Measurements from ENCODE around the gene C1QL2.

The C1QL2 gene

GRCh38 chr2:119158563-119159347 is at the start of gene C1QL2:
TSS of gene C1QL2 (minus strand) at chr2:119158751. CDS start at chr2:119158269, 482 bp downstream.
- H3K4me1 ChIP-seq (ENCODE audit: control insufficient read depth, insufficient read depth, low read length, unreplicated experiment), result no peaks in the 10 kb centered on the region
- H3K4me3 ChIP-seq (ENCODE audit: low read depth, low read length), result no peak within 1 kb of the TSS
- H3K36me3 ChIP-seq (ENCODE audit: insufficient read depth, low read length), result no peaks in the 10 kb centered on the region
- no peak within 1 kb of the TSS for H3K27ac ChIP-seq (ENCODE audit: low read depth, low read length)
- H3K27me3 ChIP-seq (ENCODE audit: insufficient read depth, low read length), result peaks cover 95% of the 10 kb centered on the region
- H2AFZ ChIP-seq (ENCODE audit: low read length, unreplicated experiment), result no peak within 1 kb of the TSS
- H3K79me2 ChIP-seq (ENCODE audit: control insufficient read depth, insufficient read depth, low read length, unreplicated experiment), result no peaks in the 10 kb centered on the region

- Histone ChIP-seq H3K4me1 (ENCODE audit: control insufficient read depth, insufficient read depth, low read length, unreplicated experiment) (no peaks in the 10 kb centered on the region), H3K27ac (ENCODE audit: low read depth, low read length) (no peak overlapping the region), H3K36me3 (ENCODE audit: insufficient read depth, low read length) (no peaks in the 10 kb centered on the region), H3K4me3 (ENCODE audit: low read depth, low read length) (no peak overlapping the region), H3K79me2 (ENCODE audit: control insufficient read depth, insufficient read depth, low read length, unreplicated experiment) (no peaks in the 10 kb centered on the region), H2AFZ (ENCODE audit: low read length, unreplicated experiment) (no peak overlapping the region), H3K27me3 (ENCODE audit: insufficient read depth, low read length) (peaks cover 17% of the 10 kb centered on the region)
Measured at GRCh38 chr2:119207447-119207846, 48.9 kb upstream of the C1QL2 start.

DNA sequence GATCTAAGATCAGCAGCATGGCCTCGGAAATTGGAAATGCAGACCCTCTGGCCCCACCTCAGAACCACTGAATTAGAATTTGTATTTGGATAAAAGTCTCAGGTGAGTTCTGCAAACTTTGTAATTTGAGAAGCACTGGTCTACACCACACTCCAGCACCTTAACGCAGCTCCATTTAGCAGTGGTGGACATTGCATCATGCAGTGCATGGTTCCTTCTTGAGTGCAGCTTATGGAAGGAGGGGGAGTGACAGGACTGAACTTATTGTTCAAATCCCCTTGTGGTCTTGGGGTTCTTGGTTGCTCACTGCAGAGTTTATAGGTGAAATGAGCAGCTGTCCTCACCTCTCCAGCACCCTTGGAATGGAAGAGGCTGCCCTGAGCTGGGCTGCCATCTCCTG is 47.6 kb upstream of the C1QL2 start:
- H3K27ac ChIP-seq (ENCODE audit: low read depth, low read length), result no peak overlapping the region
- no peak overlapping the region for H3K4me3 ChIP-seq (ENCODE audit: low read depth, low read length)
- peaks cover 17% of the 10 kb centered on the region for H3K27me3 ChIP-seq (ENCODE audit: insufficient read depth, low read length)
- H3K4me1 ChIP-seq (ENCODE audit: control insufficient read depth, insufficient read depth, low read length, unreplicated experiment), result no peaks in the 10 kb centered on the region
- H2AFZ ChIP-seq (ENCODE audit: low read length, unreplicated experiment), result no peak overlapping the region
- no peaks in the 10 kb centered on the region for H3K79me2 ChIP-seq (ENCODE audit: control insufficient read depth, insufficient read depth, low read length, unreplicated experiment)
- no peaks in the 10 kb centered on the region for H3K36me3 ChIP-seq (ENCODE audit: insufficient read depth, low read length)

DNA sequence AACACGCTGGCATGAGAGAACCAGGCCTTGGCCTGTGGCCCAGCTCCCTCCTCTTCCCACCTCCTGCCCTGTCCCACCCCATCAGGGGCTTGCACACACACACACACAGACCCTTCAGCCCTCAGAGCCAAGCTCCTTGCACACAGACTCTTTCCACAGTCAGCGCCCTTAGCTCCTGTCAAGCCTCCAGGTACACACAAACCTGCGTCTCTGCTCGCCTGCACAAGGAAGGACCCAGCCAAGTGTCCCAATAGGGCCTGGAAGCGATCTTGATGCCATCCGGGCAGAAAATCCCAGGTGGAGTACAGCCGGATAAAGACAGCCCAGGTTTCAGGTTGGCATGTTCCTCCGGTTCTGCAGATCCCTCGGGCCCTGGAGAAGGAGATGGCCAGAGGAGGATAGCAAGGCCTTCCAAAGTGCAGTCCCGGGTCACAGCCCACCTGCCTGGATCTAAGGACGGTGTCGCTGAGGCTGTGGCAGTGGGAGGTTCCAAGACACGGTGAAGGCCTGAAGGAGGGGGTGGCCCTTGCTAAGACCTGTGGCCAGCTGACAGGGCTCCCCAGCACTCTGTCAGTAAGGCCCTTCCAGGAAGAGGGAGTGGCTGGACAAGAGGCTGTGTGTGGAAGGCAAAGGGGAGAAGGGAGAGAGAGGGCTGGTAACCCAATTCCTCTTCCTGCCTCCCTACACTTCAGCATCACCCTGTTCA is 46.6 kb upstream of the C1QL2 start:
- peaks cover 11% of the 10 kb centered on the region for H3K27me3 ChIP-seq (ENCODE audit: insufficient read depth, low read length)
- no peaks in the 10 kb centered on the region for H3K79me2 ChIP-seq (ENCODE audit: control insufficient read depth, insufficient read depth, low read length, unreplicated experiment)
- H2AFZ ChIP-seq (ENCODE audit: low read length, unreplicated experiment), result no peak overlapping the region
- H3K27ac ChIP-seq (ENCODE audit: low read depth, low read length), result no peak overlapping the region
- no peaks in the 10 kb centered on the region for H3K36me3 ChIP-seq (ENCODE audit: insufficient read depth, low read length)
- H3K4me1 ChIP-seq (ENCODE audit: control insufficient read depth, insufficient read depth, low read length, unreplicated experiment), result no peaks in the 10 kb centered on the region
- H3K4me3 ChIP-seq (ENCODE audit: low read depth, low read length), result no peak overlapping the region

DNA sequence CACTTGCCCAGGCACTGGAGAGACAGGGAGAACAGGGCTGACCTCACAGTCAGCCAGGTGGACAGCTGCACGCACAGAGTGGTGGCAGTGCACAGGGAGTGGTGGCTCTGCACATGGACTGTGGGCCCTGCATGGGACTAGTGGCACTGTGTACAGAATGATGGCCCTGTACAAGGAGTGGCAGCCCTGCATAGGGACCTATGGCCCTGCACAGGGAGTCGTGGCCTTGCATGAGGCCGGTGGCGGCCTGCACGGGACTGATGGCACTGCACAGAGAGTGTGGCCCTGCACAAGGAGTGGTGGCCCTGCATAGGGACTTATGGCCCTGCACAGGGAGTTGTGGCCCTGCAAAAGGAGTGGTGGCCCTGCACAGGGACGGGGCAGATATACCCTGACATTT is 46.0 kb upstream of the C1QL2 start:
- Histone ChIP-seq H2AFZ (ENCODE audit: low read length, unreplicated experiment) (no peak overlapping the region), H3K27ac (ENCODE audit: low read depth, low read length) (no peak overlapping the region), H3K79me2 (ENCODE audit: control insufficient read depth, insufficient read depth, low read length, unreplicated experiment) (no peaks in the 10 kb centered on the region), H3K36me3 (ENCODE audit: insufficient read depth, low read length) (no peaks in the 10 kb centered on the region), H3K4me1 (ENCODE audit: control insufficient read depth, insufficient read depth, low read length, unreplicated experiment) (no peaks in the 10 kb centered on the region), H3K4me3 (ENCODE audit: low read depth, low read length) (no peak overlapping the region), H3K27me3 (ENCODE audit: insufficient read depth, low read length) (peaks cover 6% of the 10 kb centered on the region)

- Histone ChIP-seq H3K27me3 (ENCODE audit: insufficient read depth, low read length) (peaks cover 4% of the 10 kb centered on the region; the same call in 1 of the 2 replicates), H3K36me3 (ENCODE audit: insufficient read depth, low read length) (no peaks in the 10 kb centered on the region), H3K4me3 (ENCODE audit: low read depth, low read length) (no peak overlapping the region), H3K27ac (ENCODE audit: low read depth, low read length) (no peak overlapping the region), H3K4me1 (ENCODE audit: control insufficient read depth, insufficient read depth, low read length, unreplicated experiment) (no peaks in the 10 kb centered on the region), H2AFZ (ENCODE audit: low read length, unreplicated experiment) (no peak overlapping the region), H3K79me2 (ENCODE audit: control insufficient read depth, insufficient read depth, low read length, unreplicated experiment) (no peaks in the 10 kb centered on the region)
Measured at GRCh38 chr2:119202610-119203310, 44.2 kb upstream of the C1QL2 start.

- Histone ChIP-seq H3K79me2 (ENCODE audit: control insufficient read depth, insufficient read depth, low read length, unreplicated experiment) (no peaks in the 10 kb centered on the region), H3K4me1 (ENCODE audit: control insufficient read depth, insufficient read depth, low read length, unreplicated experiment) (peaks cover 2% of the 10 kb centered on the region), H3K36me3 (ENCODE audit: insufficient read depth, low read length) (no peaks in the 10 kb centered on the region), H2AFZ (ENCODE audit: low read length, unreplicated experiment) (no peak overlapping the region), H3K4me3 (ENCODE audit: low read depth, low read length) (no peak overlapping the region), H3K27me3 (ENCODE audit: insufficient read depth, low read length) (peaks cover 4% of the 10 kb centered on the region; the same call in 1 of the 2 replicates), H3K27ac (ENCODE audit: low read depth, low read length) (no peak overlapping the region)
Measured at GRCh38 chr2:119201815-119202214, 43.3 kb upstream of the C1QL2 start.

- no peaks in the 10 kb centered on the region for H3K36me3 ChIP-seq (ENCODE audit: insufficient read depth, low read length)
- H3K4me3 ChIP-seq (ENCODE audit: low read depth, low read length), result no peak overlapping the region
- no peak overlapping the region for H3K27ac ChIP-seq (ENCODE audit: low read depth, low read length)
- no peak overlapping the region for H2AFZ ChIP-seq (ENCODE audit: low read length, unreplicated experiment)
- no peaks in the 10 kb centered on the region for H3K79me2 ChIP-seq (ENCODE audit: control insufficient read depth, insufficient read depth, low read length, unreplicated experiment)
- H3K4me1 ChIP-seq (ENCODE audit: control insufficient read depth, insufficient read depth, low read length, unreplicated experiment), result peaks cover 13% of the 10 kb centered on the region
- peaks cover 4% of the 10 kb centered on the region for H3K27me3 ChIP-seq (ENCODE audit: insufficient read depth, low read length)
Measured at GRCh38 chr2:119198240-119198840, 39.8 kb upstream of the C1QL2 start.

DNA sequence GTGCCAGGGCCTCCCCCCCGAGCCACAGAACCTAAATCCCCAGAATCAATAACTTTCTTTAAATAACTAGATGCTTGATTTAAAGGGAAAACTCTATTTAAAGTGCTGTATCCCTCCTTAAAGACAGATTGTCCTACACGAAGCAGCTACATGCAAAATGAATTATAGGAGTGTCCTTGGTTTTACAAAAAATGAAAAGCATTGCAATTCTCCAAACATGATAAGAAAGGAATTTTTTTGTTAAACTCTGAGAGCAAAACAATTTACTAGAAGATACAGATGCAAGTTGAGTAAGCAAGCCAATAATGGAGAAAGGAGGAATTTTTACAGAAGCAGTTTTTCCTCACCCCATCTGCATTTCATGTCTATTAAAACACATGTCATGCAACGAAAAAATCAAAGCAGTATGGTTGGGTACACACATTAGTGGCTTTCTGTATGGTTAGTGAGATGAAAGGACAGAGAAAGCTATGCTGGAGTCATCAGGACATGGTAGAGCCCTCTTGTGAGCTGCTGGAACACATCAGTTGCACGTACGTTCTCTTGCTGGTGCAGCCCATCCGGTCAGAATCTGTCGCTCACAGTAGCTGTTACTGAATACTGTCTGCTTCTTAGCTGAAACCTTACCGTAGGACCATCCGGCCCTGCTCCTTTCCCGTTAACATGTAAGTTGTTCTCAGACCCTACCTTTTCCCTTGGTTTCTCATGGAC is 39.1 kb upstream of the C1QL2 start:
- H3K79me2 ChIP-seq (ENCODE audit: control insufficient read depth, insufficient read depth, low read length, unreplicated experiment), result no peaks in the 10 kb centered on the region
- no peak overlapping the region for H3K4me3 ChIP-seq (ENCODE audit: low read depth, low read length)
- H3K36me3 ChIP-seq (ENCODE audit: insufficient read depth, low read length), result no peaks in the 10 kb centered on the region
- no peak overlapping the region for H3K27ac ChIP-seq (ENCODE audit: low read depth, low read length)
- peaks cover 4% of the 10 kb centered on the region for H3K27me3 ChIP-seq (ENCODE audit: insufficient read depth, low read length)
- H3K4me1 ChIP-seq (ENCODE audit: control insufficient read depth, insufficient read depth, low read length, unreplicated experiment), result peaks cover 13% of the 10 kb centered on the region
- no peak overlapping the region for H2AFZ ChIP-seq (ENCODE audit: low read length, unreplicated experiment)

DNA sequence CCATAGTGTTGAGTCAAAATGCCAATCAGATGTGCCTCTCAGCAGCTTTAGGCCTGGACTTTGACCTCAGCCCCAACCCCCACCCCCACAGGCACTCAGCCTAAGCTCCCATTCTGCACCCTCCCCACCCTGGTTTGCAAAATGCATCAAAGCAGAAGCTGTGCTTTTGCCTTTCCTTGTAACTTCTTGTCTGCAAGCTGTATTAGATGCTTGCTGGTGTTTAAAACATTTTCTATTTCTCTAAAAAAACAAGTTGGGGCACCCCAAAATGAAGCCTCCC is 38.5 kb upstream of the C1QL2 start:
- Histone ChIP-seq H2AFZ (ENCODE audit: low read length, unreplicated experiment) (no peak overlapping the region), H3K27me3 (ENCODE audit: insufficient read depth, low read length) (peaks cover 4% of the 10 kb centered on the region), H3K79me2 (ENCODE audit: control insufficient read depth, insufficient read depth, low read length, unreplicated experiment) (no peaks in the 10 kb centered on the region), H3K36me3 (ENCODE audit: insufficient read depth, low read length) (no peaks in the 10 kb centered on the region), H3K4me3 (ENCODE audit: low read depth, low read length) (no peak overlapping the region), H3K27ac (ENCODE audit: low read depth, low read length) (no peak overlapping the region), H3K4me1 (ENCODE audit: control insufficient read depth, insufficient read depth, low read length, unreplicated experiment) (peaks cover 13% of the 10 kb centered on the region)
